22Rv1 (cell line): ENCODE results near the gene TMEM240.
"Not testable (repeated sequence)": the region's sequence is repeated elsewhere in the genome, so short reads cannot be mapped to it uniquely, and the experiment has no call there.

Experiments
- CTCF ChIP-seq: fragments of 450-650 bp; IDR thresholded peaks from 2 replicates; pipeline ENCODE4 v1.5.1; 2017; ENCODE audit warnings: mild to moderate bottlenecking
- ZFX ChIP-seq: fragments of 450-650 bp; IDR thresholded peaks from 2 replicates; pipeline ENCODE4 v1.6.1; 2017; ENCODE audit warnings: antibody characterized with exemption, borderline replicate concordance

- TF ChIP-seq CTCF, ZFX: not testable (repeated sequence)
Measured at GRCh38 chr1:1523226-1523625, 17.2 kb downstream of the TMEM240 start.
